T-helper 22 cell (primary cell): ENCODE measurements around the gene ASCC2.
"Not testable (repeated sequence)": the region's sequence is repeated elsewhere in the genome, so short reads cannot be mapped to it uniquely, and the experiment has no call there.

Experiments used
- DNase-seq: peaks from one replicate; pipeline ENCODE4 v3.0.0-alpha.2; 2020; ENCODE audit warnings: low read depth

ASCC2 gene, protein sequence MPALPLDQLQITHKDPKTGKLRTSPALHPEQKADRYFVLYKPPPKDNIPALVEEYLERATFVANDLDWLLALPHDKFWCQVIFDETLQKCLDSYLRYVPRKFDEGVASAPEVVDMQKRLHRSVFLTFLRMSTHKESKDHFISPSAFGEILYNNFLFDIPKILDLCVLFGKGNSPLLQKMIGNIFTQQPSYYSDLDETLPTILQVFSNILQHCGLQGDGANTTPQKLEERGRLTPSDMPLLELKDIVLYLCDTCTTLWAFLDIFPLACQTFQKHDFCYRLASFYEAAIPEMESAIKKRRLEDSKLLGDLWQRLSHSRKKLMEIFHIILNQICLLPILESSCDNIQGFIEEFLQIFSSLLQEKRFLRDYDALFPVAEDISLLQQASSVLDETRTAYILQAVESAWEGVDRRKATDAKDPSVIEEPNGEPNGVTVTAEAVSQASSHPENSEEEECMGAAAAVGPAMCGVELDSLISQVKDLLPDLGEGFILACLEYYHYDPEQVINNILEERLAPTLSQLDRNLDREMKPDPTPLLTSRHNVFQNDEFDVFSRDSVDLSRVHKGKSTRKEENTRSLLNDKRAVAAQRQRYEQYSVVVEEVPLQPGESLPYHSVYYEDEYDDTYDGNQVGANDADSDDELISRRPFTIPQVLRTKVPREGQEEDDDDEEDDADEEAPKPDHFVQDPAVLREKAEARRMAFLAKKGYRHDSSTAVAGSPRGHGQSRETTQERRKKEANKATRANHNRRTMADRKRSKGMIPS

GRCh38 chr22:29837741-29838598 is at the start of gene ASCC2:
ASCC2 (minus strand) TSS chr22:29838274; CDS start chr22:29832325, 5,949 bp downstream.
- peak; percentile 98 for DNase-seq

GRCh38 chr22:29887358-29887757 is 49.3 kb upstream of the ASCC2 start:
- DNase-seq: no peak

- no peak for DNase-seq
Measured at GRCh38 chr22:29886596-29886995, 48.5 kb upstream of the ASCC2 start.

GRCh38 chr22:29885610-29886009 is 47.5 kb upstream of the ASCC2 start:
- DNase-seq: no peak

- DNase-seq: no peak
Measured at GRCh38 chr22:29883775-29884097, 45.7 kb upstream of the ASCC2 start.

GRCh38 chr22:29883045-29883774 is 45.1 kb upstream of the ASCC2 start, which contains the start of gene MTMR3:
MTMR3 (plus strand) TSS chr22:29883174; CDS start chr22:29971060, 87,886 bp downstream.
- peak; percentile 73 for DNase-seq

- no peak for DNase-seq
Measured at GRCh38 chr22:29882716-29883044, 44.6 kb upstream of the ASCC2 start.

DNA sequence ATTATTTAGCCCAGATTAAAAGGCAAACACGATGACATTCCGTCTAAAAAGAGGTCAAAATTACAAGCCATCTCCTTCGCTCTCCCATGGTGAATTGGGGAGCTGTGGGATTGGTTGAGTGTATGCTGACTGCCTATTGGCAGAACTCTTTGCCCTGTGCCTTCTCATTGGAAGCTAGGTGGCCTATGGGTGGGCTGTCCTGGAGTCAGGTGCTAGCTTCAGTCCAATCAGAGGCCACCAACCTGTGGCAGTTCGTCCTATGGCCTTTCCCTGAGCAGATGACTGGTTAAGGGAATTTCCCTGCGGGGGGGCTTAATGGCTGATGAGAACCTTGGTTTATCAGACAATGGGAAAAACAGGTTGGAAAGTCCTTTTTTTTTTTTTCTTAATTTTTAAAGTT is 41.7 kb upstream of the ASCC2 start:
- DNase-seq: no peak

DNA sequence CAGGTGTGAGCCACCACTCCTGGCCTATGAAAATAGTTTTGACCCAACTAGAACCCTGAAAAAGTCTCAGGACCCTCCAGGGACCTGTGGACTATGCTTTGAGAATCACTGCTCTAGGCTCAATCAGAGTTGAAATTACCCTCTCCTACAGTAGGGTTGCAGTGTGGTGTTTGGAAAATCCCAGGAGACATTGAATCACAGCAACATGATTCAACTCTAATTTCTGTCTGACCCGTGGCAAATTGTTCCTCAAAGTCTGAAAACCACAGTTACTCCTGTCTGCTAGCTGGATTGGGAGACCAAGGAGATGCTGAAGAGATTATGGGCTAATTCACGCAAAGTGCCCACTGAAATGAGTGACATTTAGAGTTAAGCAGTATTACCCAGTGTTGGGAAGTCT is 39.5 kb upstream of the ASCC2 start:
- no peak for DNase-seq

DNA sequence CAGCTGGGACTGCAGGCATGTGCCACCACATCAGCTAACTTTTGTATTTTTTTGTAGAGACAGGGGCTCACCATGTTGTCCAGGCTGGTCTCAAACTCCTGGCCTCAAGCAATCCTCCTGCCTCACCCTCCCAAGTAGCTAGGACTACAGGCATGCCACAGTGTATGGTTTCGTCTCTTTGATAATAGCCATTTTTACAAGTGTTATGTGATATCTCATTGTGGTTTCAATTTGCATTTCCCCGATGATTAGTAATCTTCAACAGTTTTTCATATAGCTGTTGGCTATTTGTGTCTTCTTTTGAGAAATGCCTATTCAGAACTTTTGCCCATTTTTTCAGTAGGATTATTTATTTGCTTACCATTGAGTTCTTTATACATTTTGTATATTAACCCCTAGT is 35.9 kb upstream of the ASCC2 start:
- no peak for DNase-seq

GRCh38 chr22:29872989-29873388 is 34.9 kb upstream of the ASCC2 start:
- DNase-seq: no peak

- no peak for DNase-seq
Measured at GRCh38 chr22:29872144-29872893, 34.2 kb upstream of the ASCC2 start.

DNA sequence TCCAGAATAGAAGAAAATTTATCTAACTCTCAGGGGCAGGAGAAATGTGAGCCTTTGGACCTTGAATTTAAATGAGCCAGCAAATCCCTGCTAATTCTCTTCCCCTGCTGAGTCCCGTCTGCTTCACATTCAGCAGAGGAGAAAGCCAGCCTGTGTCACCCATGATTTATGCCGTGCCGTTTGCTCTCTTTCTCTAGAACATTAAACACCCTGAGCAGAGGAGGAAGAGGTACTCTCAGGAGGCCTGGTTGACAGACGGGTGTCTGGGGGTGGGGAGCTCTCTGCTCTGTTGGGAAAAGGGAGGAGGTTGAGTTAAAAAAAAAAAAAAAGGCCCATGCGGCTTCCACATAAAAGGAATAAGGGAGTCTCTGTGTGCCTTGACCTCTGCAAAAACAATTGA is 33.6 kb upstream of the ASCC2 start:
- no peak for DNase-seq

- DNase-seq: no peak
Measured at GRCh38 chr22:29870574-29870973, 32.5 kb upstream of the ASCC2 start.

DNA sequence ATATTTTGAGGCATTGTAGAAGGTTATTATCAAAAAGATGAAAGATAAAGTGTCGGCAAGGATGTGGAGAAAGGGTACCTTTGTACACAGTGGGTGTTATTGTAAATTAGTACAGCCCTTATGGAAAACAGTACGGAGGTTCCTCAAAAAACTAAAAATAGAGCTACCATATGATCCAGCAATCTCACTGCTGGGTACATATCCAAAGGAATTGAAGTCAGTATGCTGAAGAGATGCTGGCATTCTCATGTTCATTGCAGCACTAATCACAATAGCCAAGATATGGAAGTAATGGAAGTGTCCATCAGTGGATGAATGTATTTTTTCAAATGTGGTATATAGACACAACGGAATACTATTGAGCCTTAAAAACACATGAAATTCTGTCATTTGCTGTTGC is 29.8 kb upstream of the ASCC2 start:
- no peak for DNase-seq

DNA sequence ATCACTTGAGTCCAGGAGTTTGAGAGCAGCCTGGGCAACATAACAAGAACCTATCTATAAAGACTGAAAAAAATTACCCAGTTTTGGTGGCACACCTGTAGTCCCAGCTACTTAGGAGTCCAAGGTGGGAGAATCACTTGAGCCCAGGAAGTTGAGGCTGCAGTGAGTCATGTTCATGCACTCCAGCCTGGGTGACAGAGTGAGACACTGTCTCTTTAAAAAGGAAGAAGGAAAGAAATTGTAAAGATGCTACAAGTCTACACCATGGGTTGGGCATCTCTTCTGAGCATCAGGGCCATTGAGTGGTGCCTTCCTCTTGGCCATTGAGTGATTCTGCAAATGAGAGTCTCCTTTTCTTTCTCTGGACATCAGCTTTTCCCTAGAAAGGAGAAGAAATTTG is 29.2 kb upstream of the ASCC2 start:
- DNase-seq: no peak

- not testable (repeated sequence) for DNase-seq
Measured at GRCh38 chr22:29865572-29865971, 27.5 kb upstream of the ASCC2 start.

DNA sequence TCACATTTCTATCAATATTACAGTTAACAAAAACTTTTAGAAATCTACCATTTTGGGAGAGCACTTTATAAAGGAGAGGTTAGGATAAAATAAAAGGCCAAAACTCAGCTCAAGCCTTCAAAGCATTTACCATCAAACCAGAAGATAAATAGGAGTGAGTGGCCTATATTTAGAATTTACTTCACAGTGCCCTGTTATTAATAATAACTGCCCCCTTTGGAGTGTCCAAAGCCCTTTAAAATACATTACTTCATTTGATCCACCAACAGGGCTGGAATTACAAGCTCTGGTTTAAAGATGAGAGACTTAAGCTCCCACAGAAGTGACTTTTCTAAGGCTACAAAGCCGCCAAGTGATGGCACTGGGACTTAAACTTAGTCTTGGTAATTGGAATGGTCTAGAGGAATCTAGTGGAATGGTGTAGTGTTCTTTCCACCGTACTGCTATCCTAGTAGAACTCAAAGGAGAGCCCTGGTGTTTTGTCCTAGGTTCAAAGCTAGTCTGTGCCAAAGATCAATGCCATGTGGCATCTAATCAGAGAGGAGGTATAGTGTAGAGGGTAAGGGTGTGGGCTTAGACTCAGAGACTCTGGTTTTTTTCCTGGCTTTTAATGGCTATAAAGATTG is 23.7 kb upstream of the ASCC2 start:
- DNase-seq: no peak

DNA sequence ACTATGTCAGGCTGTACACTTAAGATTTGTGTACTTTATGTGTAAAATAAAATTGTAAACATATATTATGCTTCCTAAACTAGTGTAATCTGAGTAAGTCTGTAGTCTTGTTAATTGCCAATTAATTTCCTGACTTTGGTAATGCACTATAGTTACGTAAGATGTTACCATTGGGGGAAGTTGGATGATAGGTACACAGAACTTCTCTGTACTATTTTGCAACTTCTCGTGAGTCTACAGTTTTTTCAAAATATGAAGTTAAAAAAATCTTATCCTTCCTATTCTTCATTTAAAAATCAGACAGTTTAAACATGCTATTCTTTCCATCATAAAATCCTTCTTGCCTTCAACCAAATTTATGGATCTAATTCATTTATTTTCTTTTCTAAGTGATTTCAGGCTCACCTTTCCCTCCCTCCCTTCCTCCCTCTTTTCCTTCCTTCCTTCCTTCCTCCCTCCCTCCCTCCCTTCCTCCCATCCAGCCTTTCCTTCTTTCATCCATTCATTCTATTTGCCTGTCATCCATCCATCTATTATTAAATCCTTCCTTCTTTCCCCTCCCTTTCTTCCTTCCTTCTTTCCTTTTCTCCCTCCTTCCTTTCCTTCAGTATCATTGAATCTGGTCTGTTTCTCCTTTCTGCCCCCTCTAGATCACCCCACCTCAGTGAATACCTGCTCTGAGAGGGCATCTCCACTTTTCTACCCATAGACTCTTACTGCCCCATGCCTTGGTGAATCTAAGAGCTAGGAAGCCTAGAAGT is 22.1 kb upstream of the ASCC2 start:
- DNase-seq: no peak

DNA sequence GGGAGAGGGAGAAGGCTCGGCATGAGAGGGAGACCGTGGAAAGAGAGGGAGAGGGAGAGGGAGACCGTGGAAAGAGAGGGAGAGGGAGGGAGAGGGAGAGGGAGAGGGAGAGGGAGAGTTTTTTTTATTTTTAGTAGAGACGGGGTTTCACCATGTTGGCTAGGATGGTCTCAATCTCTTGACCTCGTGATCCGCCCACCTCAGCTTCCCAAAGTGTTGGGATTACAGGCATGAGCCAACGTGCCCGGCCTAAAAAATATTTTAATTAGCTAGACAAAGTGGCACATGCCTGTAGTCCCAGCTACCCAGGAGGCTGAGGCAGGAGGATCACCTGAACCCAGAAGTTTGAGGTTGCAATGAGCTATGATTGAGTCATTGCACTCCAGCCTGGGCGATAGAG is 21.0 kb upstream of the ASCC2 start:
- DNase-seq: not testable (repeated sequence)
